GM12873 (cell line): Measurements from ENCODE around the gene LAMTOR4.

ENCODE experiments used
- CTCF ChIP-seq: IDR thresholded peaks from 2 replicates; pipeline ENCODE4 v1.5.1; 2012; ENCODE audit warnings: low read depth, mild to moderate bottlenecking, moderate library complexity, low read length, control low read depth; ENCODE audit not compliant: insufficient read depth; ENCODE audit errors: missing control alignments

Gene LAMTOR4

GRCh38 chr7:100166317-100166940, 17.7 kb downstream of the LAMTOR4 start:
- TF ChIP-seq CTCF: no peak

- TF ChIP-seq CTCF: no peak
These were observed 18.5 kb downstream of the LAMTOR4 start for GRCh38 chr7:100166970-100167911.

GRCh38 chr7:100167912-100168323, 19.2 kb downstream of the LAMTOR4 start:
- TF ChIP-seq CTCF: no peak

- TF ChIP-seq CTCF: no peak
These were observed 20.6 kb downstream of the LAMTOR4 start for GRCh38 chr7:100169147-100169850.

- no peak for TF ChIP-seq CTCF
These were observed 21.6 kb downstream of the LAMTOR4 start for GRCh38 chr7:100170101-100170897.

GRCh38 chr7:100171087-100171681, 22.5 kb downstream of the LAMTOR4 start:
- TF ChIP-seq CTCF: no peak
